Measurements from ENCODE around the gene OR6K2. TPM values are rescaled to one million over a fixed set of nuclear protein-coding genes. Genes with fewer than 3 reads are reported as not detected.

Gene OR6K2
- not detected for total RNA-seq
- polyA plus RNA-seq = not detected

- H3K36me3 ChIP-seq (ENCODE audit: control insufficient read depth in 4 of 4, insufficient read depth in 3 of 4, low read depth in 1 of 4, low read length in 3 of 4) = no peaks in the 10 kb centered on the region
- DNase-seq (ENCODE audit: low spot score) = no peak
- 75% methylated on average over 4 of the region's 4 CpGs for WGBS
- H3K9ac ChIP-seq (ENCODE audit: low read depth in 1 of 2, low read length in 2 of 2) = no peak within 1 kb of the TSS
- no peaks in the 10 kb centered on the region for H3K4me1 ChIP-seq (ENCODE audit: control insufficient read depth in 4 of 4, insufficient read depth in 4 of 4, low read length in 3 of 4)
- no peak within 1 kb of the TSS for H3K4me3 ChIP-seq (ENCODE audit: low read depth in 1 of 3, low read length in 3 of 3)
- no peaks in the 10 kb centered on the region for H3K27me3 ChIP-seq (ENCODE audit: control insufficient read depth in 4 of 4, insufficient read depth in 4 of 4, low read length in 3 of 4)
- H3K9me3 ChIP-seq (ENCODE audit: control insufficient read depth in 4 of 4, low read length in 3 of 4) = no peaks in the 10 kb centered on the region
- H3K27ac ChIP-seq (ENCODE audit: low read depth in 1 of 2, low read length in 2 of 2) = no peak within 1 kb of the TSS
- TF ChIP-seq FOXA2 (IDR thresholded peaks at IDR 0.05) = no peak
- no peak for TF ChIP-seq REST (IDR thresholded peaks at IDR 0.05)
- no peak for TF ChIP-seq ATF3 (IDR thresholded peaks at IDR 0.05)
- no peak for TF ChIP-seq RAD21 (IDR thresholded peaks at IDR 0.05)
- no peak for TF ChIP-seq RXRA (IDR thresholded peaks at IDR 0.05)
- TF ChIP-seq FOXA1 (IDR thresholded peaks at IDR 0.05) = no peak
- TF ChIP-seq ZBTB33 (IDR thresholded peaks at IDR 0.05) = no peak
- TF ChIP-seq YY1 (IDR thresholded peaks at IDR 0.05) = no peak
- TF ChIP-seq SP1 (IDR thresholded peaks at IDR 0.05) = no peak
- no peak for TF ChIP-seq CTCF (IDR thresholded peaks at IDR 0.05; ENCODE audit: low read depth, low read length, missing input control)
- no peak for TF ChIP-seq NR2F2 (IDR thresholded peaks at IDR 0.05)
- no peak for TF ChIP-seq GABPA (IDR thresholded peaks at IDR 0.05 in 1 of 2, conservative IDR thresholded peaks at IDR 0.05 in 1 of 2)
- TF ChIP-seq MAX (IDR thresholded peaks at IDR 0.05) = no peak
- no peak for TF ChIP-seq HNF4G (IDR thresholded peaks at IDR 0.05)
Measured at GRCh38 chr1:158700552-158700951, at the start of gene OR6K2. TSS of gene OR6K2 (minus strand) at chr1:158700652. CDS start at chr1:158700652, 0 bp downstream.

- no peaks in the 10 kb centered on the region for H3K9me3 ChIP-seq (ENCODE audit: control insufficient read depth in 4 of 4, low read length in 3 of 4)
- H3K27ac ChIP-seq (ENCODE audit: low read depth in 1 of 2, low read length in 2 of 2) = no peak overlapping the region
- no peak for DNase-seq (ENCODE audit: low spot score)
- no peak overlapping the region for H3K9ac ChIP-seq (ENCODE audit: low read depth in 1 of 2, low read length in 2 of 2)
- H3K27me3 ChIP-seq (ENCODE audit: control insufficient read depth in 4 of 4, insufficient read depth in 4 of 4, low read length in 3 of 4) = no peaks in the 10 kb centered on the region
- H3K36me3 ChIP-seq (ENCODE audit: control insufficient read depth in 4 of 4, insufficient read depth in 3 of 4, low read depth in 1 of 4, low read length in 3 of 4) = no peaks in the 10 kb centered on the region
- no peak overlapping the region for H3K4me3 ChIP-seq (ENCODE audit: low read depth in 1 of 3, low read length in 3 of 3)
- no peaks in the 10 kb centered on the region for H3K4me1 ChIP-seq (ENCODE audit: control insufficient read depth in 4 of 4, insufficient read depth in 4 of 4, low read length in 3 of 4)
- no peak for TF ChIP-seq ATF3 (IDR thresholded peaks at IDR 0.05)
- TF ChIP-seq EGR1 (IDR thresholded peaks at IDR 0.05; ENCODE audit: low read depth in 2 of 2) = no peak
- no peak for TF ChIP-seq YY1 (IDR thresholded peaks at IDR 0.05)
- TF ChIP-seq GABPA (IDR thresholded peaks at IDR 0.05 in 1 of 2, conservative IDR thresholded peaks at IDR 0.05 in 1 of 2) = no peak
- no peak for TF ChIP-seq HNF4A (conservative IDR thresholded peaks at IDR 0.05)
- TF ChIP-seq HNF4G (IDR thresholded peaks at IDR 0.05) = no peak
- no peak for TF ChIP-seq FOXA1 (IDR thresholded peaks at IDR 0.05)
- no peak for TF ChIP-seq REST (IDR thresholded peaks at IDR 0.05)
- no peak for TF ChIP-seq JUND (IDR thresholded peaks at IDR 0.05)
- TF ChIP-seq CTCF (IDR thresholded peaks at IDR 0.05; ENCODE audit: low read depth, low read length, missing input control) = no peak
- no peak for TF ChIP-seq RAD21 (IDR thresholded peaks at IDR 0.05)
- no peak for TF ChIP-seq NR2F2 (IDR thresholded peaks at IDR 0.05)
- no peak for TF ChIP-seq TAF1 (conservative IDR thresholded peaks at IDR 0.05)
- no peak for TF ChIP-seq SP1 (IDR thresholded peaks at IDR 0.05)
Measured at GRCh38 chr1:158735848-158736247, 35.4 kb upstream of the OR6K2 start.

All from liver (tissue), 9 donors.